NOMO-1 (cell line): ENCODE data around the gene NPC1.

Source experiments
- DNase-seq, 2 experiments: peaks; one replicate each; lab custom pipeline; 2025; ENCODE audit not compliant: unreplicated experiment in 2 of 2; lab: John Stamatoyannopoulos, UW

NPC1 gene

DNA sequence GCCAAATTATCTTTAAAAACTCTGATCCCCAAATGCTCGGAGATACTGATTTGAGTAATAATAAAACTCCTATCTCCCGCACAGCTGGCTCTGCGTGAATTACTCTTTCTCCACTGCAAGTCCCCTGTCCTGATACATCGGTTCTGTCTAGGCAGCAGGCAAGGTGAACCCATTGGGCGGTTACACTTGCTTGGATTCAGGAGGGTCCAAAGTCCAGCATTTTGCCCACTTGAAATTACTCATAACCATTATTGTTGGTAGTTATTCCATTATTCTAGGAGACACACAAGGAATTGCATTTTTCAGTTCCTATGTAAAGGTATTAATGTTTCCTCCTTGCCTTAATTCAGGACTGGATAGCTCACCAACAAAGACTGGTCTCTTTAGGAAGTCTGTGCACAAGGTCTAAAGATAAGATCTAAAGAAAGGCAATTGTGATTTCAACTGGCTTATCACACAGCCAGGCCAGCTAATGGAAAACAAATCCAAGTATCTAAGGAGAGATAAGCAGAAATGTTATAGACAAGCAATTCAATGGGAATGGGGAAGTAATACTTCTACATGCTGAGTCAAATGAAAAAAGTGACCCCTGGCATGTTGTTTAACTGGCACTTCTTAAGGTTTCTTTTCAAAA lies 23.2 kb upstream of the NPC1 start:
- DNase-seq = no peak

- no peak for DNase-seq
These were observed 21.9 kb upstream of the NPC1 start for GRCh38 chr18:23608211-23608610.

DNA sequence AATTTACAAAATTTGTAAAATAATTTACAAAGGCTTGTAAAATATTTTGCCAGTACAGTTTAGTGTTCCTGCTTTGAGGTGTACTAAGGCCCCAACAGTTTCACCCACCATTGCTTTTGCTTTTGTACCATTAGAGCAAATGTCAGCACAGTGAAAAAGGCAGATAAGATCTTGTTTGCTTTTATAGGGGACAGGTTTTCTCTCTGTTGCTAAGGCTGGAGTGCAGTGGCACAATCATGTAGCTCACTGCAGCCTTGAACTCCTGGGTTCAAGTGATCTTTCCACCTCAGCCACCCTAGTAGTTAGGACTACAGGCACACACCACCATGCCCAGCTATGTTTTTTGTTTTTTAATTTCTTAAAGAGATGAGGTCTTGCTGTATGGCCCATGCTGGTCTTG lies 19.6 kb upstream of the NPC1 start:
- no peak for DNase-seq

GRCh38 chr18:23599809-23600208 lies 13.5 kb upstream of the NPC1 start:
- no peak for DNase-seq

- DNase-seq = peak; percentile 56 to 89
These were observed 9.9 kb upstream of the NPC1 start for GRCh38 chr18:23596183-23596582.

GRCh38 chr18:23595591-23595990 lies 9.3 kb upstream of the NPC1 start:
- DNase-seq = no peak

- no peak for DNase-seq
These were observed 7.4 kb upstream of the NPC1 start for GRCh38 chr18:23593720-23594119.

- no peak for DNase-seq
These were observed 6.6 kb upstream of the NPC1 start for GRCh38 chr18:23592911-23593310.

- DNase-seq = no peak
These were observed 4.7 kb upstream of the NPC1 start for GRCh38 chr18:23591011-23591410.

- no peak for DNase-seq
These were observed 2.7 kb upstream of the NPC1 start for GRCh38 chr18:23588836-23589560.

- DNase-seq = no peak
These were observed 925 bp upstream of the NPC1 start for GRCh38 chr18:23587220-23587642.

DNA sequence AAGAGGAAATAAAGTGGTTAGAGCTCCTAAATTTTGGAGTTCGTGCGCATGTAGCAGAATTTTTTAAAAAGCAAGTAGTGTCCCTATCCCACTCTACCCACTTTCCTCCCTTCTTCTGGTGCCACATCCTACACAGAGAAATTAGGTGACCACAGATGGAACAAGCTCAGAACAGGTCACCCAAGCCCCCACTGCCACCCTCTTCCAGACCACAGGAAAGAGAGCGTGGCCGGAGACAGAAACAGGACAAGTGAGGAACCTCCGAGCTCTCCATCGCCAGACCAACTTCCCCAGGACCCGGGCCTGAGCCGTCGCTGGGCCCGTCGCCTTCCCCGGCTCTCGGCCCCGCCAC lies 433 bp downstream of the NPC1 start:
- DNase-seq = no peak

- peak in 1 of 2 experiments; percentile 44 for DNase-seq
These were observed 1.1 kb downstream of the NPC1 start for GRCh38 chr18:23585007-23585871.

DNA sequence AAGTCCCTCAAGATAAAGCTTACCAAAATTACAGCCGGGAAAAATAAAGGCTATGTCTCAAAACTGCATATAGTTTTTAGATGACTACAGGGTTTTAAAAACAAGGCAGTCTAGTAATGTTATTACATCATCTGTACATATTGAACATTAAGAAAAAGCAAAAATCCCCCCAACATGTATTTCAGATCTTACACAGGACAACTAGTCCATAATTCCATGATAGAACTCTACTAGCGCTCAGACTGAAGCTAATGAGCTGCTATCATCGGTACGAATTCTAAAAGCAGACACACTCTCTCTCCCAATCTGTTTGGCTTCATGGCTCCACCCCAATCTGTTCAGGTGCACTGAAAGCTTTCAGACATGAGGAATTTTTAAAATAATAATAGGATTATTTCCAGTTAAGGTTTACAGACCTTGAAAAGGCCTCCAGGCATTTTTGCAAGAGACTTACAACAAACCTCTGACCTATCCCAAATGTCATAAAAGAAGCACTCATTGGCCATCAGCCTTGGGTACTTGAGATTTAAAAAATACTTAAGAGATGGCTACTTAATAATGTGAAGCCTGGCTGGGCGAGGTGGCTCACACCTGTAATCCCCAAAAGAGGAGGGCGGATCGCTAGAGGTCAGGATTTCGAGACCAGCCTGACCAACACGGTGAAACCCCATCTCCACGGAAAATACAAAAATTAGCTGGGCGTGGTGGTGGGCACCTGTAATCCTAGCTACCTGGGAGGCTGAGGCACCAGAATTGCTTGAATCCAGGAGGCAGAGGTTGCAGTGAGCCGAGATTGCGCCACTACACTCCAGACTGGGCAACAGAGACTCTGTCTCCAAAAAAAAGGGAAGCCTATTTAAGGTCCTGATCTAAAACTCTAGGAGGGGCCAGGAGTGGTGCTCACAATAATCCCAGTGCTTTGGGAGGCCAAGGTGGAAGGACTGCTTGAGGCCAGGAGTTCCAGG lies 2.0 kb downstream of the NPC1 start:
- no peak for DNase-seq

DNA sequence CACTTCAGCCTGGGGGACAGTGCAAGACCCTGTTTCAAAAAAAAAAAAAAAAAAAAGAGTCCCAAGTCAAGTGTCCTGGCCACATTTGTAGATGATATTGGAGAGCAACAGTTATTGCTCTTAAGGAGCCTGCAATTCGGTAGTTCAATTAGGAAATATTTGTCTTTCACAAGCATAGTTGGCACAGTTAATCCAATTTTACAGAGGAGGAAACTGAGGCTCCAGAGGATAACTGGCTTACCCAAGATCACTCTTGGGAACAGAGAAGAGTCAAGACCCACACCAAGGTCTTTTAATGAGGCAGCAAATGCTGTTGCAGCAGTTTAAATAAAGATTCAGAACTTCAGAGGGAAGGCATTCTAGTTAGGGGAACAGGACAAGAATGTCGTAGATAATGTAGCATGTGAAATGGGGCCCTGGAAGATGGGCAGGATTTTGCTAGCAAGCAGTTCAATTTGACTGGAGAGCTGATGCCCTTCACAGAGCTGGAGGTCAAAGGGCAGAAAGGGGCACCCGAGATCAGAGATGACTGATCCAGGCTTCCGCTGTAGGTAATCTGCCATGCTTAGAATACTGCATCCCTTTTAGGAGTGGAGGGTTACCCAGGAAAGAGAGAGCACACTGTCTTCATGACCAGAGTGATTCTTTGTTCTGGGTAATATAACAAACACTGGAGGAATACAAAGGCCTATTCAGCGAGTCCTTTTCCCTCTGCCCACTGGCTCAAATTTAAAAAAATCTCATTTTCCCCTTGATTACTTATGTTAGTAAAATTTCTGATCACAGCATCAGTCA lies 3.0 kb downstream of the NPC1 start:
- DNase-seq = no peak

- DNase-seq = no peak
These were observed 5.5 kb downstream of the NPC1 start for GRCh38 chr18:23580677-23581367.

DNA sequence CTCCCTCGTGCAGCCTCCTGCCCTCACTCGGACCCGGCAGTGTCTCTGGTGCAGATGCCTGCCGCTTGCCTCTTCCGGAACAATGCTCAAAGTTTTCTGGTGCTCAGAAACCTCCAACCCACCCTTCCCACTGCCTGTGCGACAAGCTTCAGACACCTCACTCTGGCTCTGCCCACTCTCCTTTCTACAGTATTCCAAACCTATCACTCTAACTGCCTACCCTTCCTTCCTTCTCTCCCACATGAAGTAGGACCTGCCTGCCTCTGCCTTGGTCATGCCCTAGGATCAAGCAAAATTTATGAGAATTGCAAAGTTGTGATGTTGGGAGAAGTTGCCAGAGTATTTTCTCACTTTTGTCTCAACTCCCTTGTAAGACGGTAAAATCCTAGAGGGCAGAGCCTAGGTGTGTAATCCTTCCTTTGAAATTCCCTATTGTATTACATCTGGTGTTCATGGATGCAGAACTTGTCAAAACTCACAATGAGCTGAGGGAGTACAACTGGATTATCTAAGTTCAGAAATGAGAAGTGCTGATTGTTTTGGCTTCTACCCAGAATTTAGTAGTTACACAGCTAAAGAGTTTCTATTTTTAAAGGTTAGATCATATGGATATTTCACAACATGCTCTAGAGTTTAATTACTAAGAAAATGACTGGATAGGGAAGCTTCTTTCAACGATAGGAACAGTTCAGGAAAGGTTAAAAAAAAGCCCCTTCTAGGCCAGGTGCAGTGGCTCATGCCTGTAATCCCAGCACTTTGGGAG lies 7.2 kb downstream of the NPC1 start:
- peak; percentile 52 to 91 for DNase-seq

DNA sequence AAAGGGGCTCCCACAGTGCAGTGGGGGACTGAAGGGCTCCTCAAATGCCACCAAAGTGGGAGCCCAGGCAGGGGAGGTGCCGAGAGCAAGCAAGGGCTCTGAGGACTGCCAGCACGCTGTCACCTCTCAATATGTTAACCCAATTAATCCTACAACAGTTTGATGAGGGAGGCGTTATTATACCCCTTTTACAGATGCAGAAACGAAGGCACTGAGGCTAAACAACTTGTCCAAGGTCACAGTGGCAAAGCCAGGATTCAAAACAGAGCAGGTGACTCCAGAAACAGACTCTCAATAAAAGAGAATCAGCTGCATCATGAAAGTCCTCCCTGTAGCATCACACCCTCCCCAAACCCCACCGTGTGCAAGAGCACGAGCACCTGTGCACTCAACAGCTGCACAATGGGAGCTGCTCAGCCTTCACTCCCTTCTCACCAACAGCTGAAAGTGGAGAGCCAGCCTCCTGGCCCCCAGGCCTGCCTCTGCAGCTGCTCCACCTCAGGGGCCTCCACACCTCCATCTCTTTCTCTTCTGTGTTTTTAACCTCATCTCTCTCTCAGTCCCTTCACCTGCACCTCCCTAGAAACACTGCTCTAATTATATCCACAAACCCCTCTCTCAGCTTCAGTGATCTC lies 8.1 kb downstream of the NPC1 start:
- DNase-seq = no peak
